RWPE2 (cell line): ENCODE measurements around the gene SRC.

ENCODE experiments used
- ATAC-seq: fragments of 200-7000 bp; cut with Tn5 transposase; 3 replicates; pipeline ENCODE4 v1.9.1; 2021; ENCODE audit warnings: low read depth
- DNase-seq: peaks from one replicate; pipeline ENCODE4 v3.0.0-alpha.2; 2020; ENCODE audit warnings: low spot score
- H3K27ac ChIP-seq: fragments of 450-650 bp; 2 replicates; pipeline ENCODE4 v1.5.1; 2017; ENCODE audit warnings: mild to moderate bottlenecking; ENCODE audit not compliant: poor library complexity, severe bottlenecking
- H3K27me3 ChIP-seq: fragments of 250-450 bp; sonication (Bioruptor Pico); 2 replicates; pipeline ENCODE4 v1.5.1; 2021; ENCODE audit warnings: mild to moderate bottlenecking, moderate library complexity; ENCODE audit not compliant: insufficient read depth, poor library complexity, severe bottlenecking
- H3K36me3 ChIP-seq: fragments of 250-450 bp; sonication (Bioruptor Pico); 2 replicates; pipeline ENCODE4 v1.5.1; 2020; ENCODE audit warnings: low read depth, mild to moderate bottlenecking, moderate library complexity
- H3K4me1 ChIP-seq: fragments of 250-450 bp; sonication (Bioruptor Pico); 2 replicates; pipeline ENCODE4 v1.5.1; 2021; ENCODE audit warnings: mild to moderate bottlenecking, moderate library complexity; ENCODE audit not compliant: insufficient read depth, poor library complexity, severe bottlenecking
- H3K4me3 ChIP-seq: fragments of 250-450 bp; sonication (Bioruptor Pico); 2 replicates; pipeline ENCODE4 v1.5.1; 2021; ENCODE audit warnings: mild to moderate bottlenecking, moderate library complexity; ENCODE audit not compliant: severe bottlenecking
- H3K9me3 ChIP-seq: fragments of 250-450 bp; sonication (Bioruptor Pico); 2 replicates; pipeline ENCODE4 v1.5.1; 2021; ENCODE audit warnings: mild to moderate bottlenecking, moderate library complexity; ENCODE audit not compliant: severe bottlenecking
- TF ChIP-seq, protein P1 (sequence below): fragments of 450-650 bp; IDR thresholded peaks from one replicate; pipeline ENCODE4 v1.5.1; 2017; ENCODE audit warnings: mild to moderate bottlenecking, moderate library complexity; ENCODE audit not compliant: poor library complexity, severe bottlenecking

SRC gene

DNA sequence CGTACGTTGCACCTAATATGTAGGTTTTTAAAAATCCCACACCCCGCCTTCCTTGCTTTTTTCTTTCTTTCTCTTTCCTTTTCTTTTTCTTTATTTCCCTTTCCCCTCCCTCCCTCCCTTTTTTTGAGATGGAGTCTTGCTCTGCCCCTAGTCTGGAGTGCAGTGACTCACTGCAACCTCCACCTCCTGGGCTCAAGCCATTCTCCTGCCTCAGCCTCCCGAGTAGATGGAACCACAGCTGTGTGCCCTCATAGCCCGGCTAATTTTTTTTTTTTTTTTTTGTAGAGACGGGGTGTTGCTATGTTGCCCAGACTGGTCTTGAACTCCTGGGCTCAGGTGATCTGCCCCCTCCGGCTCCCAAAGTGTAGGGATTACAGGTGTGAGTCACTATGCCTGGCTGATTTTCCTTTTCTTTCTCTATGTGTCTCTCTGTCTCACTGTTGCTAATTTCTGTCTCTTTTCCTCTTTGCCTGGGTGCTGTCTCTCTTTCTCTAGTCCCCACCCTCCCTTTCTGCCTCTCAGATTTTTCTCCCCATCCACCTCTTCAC, 61.2 kb downstream of the SRC start:
- H3K27me3 ChIP-seq: no peaks in the 10 kb centered on the region
- ATAC-seq: peak; percentile 23
- no peak for DNase-seq
- no peak overlapping the region for H3K27ac ChIP-seq
- no peaks in the 10 kb centered on the region for H3K9me3 ChIP-seq
- H3K4me1 ChIP-seq: no peaks in the 10 kb centered on the region
- peaks cover 15% of the 10 kb centered on the region for H3K36me3 ChIP-seq
- TF ChIP-seq, protein P1, sequence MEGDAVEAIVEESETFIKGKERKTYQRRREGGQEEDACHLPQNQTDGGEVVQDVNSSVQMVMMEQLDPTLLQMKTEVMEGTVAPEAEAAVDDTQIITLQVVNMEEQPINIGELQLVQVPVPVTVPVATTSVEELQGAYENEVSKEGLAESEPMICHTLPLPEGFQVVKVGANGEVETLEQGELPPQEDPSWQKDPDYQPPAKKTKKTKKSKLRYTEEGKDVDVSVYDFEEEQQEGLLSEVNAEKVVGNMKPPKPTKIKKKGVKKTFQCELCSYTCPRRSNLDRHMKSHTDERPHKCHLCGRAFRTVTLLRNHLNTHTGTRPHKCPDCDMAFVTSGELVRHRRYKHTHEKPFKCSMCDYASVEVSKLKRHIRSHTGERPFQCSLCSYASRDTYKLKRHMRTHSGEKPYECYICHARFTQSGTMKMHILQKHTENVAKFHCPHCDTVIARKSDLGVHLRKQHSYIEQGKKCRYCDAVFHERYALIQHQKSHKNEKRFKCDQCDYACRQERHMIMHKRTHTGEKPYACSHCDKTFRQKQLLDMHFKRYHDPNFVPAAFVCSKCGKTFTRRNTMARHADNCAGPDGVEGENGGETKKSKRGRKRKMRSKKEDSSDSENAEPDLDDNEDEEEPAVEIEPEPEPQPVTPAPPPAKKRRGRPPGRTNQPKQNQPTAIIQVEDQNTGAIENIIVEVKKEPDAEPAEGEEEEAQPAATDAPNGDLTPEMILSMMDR: no peak
- H3K4me3 ChIP-seq: peak overlapping the region; percentile 13

DNA sequence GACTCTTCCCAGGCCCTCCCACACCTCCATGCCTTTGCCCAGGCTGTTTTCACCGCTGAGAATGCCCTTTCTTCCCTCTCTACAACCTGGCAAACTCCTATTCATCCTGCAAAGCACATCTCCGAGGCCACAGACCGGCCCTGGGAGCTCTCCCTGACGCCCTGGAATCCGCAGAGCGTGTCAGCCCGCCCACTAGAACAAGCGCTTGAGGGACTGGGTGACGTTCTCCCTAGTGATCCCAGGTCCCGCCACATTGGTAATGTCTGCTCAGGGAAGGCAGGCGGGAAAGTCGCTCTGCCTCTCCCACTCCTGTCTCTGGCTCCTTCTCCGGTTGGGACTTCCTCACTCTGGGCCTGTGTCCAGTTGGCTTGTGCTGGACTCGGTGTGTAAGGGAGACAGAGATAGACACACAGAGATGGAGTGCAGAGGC, 61.6 kb downstream of the SRC start:
- H3K36me3 ChIP-seq: peaks cover 10% of the 10 kb centered on the region
- no peaks in the 10 kb centered on the region for H3K27me3 ChIP-seq
- TF ChIP-seq, protein P1: no peak
- H3K4me1 ChIP-seq: no peaks in the 10 kb centered on the region
- no peak for DNase-seq
- no peak overlapping the region for H3K27ac ChIP-seq
- H3K9me3 ChIP-seq: no peaks in the 10 kb centered on the region
- H3K4me3 ChIP-seq: no peak overlapping the region
- ATAC-seq: no peak

DNA sequence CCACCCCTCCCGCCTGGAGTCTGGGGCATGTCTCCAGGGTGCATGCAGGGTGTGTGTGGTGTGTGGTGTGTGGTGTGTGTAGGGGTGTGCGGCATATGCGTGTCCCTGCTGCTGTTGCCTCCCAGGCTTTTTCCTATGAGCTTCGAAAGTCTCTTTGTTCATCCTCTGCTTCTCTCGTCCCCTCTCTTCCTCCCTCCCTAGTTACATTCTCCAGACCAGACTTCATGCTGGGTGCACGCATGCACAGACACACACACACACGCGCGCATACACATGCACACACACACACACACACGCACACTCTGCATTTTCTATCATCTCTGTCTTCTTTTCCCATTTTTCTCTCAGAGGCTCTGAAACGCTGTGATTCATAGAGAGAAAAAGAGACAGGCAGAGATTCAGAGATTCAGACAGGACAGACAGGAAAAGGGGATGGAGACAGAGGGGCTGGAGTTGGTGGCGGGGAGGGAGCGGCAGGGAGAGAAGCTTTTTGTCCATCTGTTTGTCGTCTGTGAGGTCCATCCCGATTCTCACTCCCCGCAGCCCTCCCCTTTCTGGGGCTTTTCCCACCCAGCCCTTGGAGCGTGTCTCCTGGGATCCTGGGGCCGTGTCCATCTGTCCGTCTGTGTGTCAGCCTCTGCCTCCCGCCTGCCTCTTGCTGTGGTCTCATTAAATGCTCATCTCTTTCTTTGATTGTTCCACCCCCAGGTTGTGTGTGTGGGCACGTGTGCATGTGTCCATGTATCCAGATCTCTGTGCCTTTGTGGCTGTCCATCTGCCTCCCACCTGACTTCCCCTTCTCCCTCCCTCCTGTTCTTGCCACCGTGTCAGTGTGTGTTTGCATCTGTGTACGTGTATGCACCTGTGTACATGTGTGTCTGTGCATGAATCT, 62.6 kb downstream of the SRC start:
- Histone ChIP-seq H3K27ac (no peak overlapping the region), H3K36me3 (peaks cover 2% of the 10 kb centered on the region; the same call in 1 of the 2 replicates), H3K4me3 (no peak overlapping the region), H3K4me1 (no peaks in the 10 kb centered on the region), H3K27me3 (no peaks in the 10 kb centered on the region), H3K9me3 (no peaks in the 10 kb centered on the region)
- ATAC-seq: no peak
- TF ChIP-seq, protein P1: no peak
- DNase-seq: peak; percentile 75

DNA sequence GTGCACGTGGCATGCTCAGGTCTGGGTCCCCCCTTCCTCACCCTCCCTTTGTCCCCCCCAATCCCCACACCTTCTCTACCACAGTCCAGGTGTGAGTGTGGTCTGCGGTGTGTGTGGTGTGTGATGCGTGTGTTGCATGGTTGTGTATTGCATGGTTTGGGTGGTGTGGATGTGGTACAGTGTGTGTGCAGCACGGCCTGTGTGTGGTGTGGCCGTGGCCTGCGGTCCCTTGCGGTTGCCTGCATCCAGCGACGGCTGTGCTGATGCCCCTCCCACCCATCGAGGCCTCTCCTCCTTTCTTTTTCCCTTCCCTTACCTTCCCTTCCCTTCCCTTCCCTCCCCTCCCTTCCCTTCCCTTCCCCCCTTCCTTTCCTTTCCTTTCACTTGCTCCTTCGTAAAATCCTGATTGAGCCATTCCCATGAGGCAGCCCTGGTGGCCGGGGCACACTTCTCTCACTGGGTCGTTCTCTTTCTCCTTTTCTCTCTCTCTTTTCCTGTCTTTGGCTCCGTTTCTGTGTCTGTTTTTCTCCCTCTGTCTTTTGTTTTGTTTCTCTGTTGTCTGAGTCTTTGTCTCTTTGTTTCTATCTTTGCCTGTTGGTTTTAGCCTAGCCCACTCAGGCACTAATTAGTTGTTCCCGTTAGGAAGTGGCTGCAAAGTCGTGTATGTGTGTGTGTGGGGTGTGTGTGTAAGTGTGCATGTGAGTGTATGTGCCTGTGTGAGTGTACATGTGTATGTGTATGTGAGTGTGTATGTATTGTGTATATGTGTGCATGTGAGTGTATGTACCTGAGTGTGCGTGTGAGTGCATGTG, 65.7 kb downstream of the SRC start:
- H3K27me3 ChIP-seq: peaks cover 4% of the 10 kb centered on the region
- TF ChIP-seq, protein P1: no peak

More for the DNA sequence above, 65.7 kb downstream of the SRC start:
- H3K4me3 ChIP-seq: no peak overlapping the region
- H3K9me3 ChIP-seq: no peaks in the 10 kb centered on the region
- no peak for ATAC-seq
- H3K36me3 ChIP-seq: no peaks in the 10 kb centered on the region
- no peak overlapping the region for H3K27ac ChIP-seq
- no peaks in the 10 kb centered on the region for H3K4me1 ChIP-seq
- peak; percentile 75 for DNase-seq
